ENCODE data around the gene UFSP2. TPM values are rescaled to one million over a fixed set of nuclear protein-coding genes. Genes with fewer than 3 reads are reported as not detected.

The UFSP2 gene
- total and polyA plus RNA-seq, 4 donors, result 12.2 to 17.2 (median 14.7) TPM

DNA sequence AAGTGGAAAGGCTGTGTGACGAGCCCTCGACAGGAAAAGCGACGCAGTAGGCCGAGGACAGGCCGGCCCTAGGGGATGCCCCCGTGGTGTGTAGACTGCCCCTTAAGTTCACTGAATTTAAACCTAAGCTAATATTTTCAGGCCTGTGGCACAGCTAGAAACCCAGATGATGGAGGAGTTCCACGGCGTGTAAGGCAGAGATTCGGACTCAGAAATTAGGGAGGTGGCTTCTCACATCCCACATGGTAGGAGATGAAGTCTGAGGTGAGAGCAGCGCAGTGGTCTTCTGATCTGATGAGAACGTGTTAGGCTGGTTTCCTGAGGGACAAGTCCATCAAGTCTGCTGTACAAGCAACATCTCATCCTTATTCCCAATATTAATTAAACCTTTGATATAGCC, 37.8 kb downstream of the UFSP2 start:
- H3K27ac ChIP-seq (ENCODE audit: low read depth in 1 of 2, low read length in 2 of 2), result no peak overlapping the region
- 96% methylated on average over 12 of the region's 12 CpGs for WGBS
- no peak overlapping the region for H3K9ac ChIP-seq (ENCODE audit: low read depth in 1 of 2, low read length in 2 of 2)
- no peaks in the 10 kb centered on the region for H3K4me1 ChIP-seq (ENCODE audit: control insufficient read depth in 4 of 4, insufficient read depth in 4 of 4, low read length in 3 of 4)
- H3K9me3 ChIP-seq (ENCODE audit: control insufficient read depth in 4 of 4, low read length in 3 of 4), result no peaks in the 10 kb centered on the region
- no peak for DNase-seq (ENCODE audit: low spot score)
- TF ChIP-seq FOXA2 (IDR thresholded peaks at IDR 0.05), result no peak
- TF ChIP-seq, protein P1, sequence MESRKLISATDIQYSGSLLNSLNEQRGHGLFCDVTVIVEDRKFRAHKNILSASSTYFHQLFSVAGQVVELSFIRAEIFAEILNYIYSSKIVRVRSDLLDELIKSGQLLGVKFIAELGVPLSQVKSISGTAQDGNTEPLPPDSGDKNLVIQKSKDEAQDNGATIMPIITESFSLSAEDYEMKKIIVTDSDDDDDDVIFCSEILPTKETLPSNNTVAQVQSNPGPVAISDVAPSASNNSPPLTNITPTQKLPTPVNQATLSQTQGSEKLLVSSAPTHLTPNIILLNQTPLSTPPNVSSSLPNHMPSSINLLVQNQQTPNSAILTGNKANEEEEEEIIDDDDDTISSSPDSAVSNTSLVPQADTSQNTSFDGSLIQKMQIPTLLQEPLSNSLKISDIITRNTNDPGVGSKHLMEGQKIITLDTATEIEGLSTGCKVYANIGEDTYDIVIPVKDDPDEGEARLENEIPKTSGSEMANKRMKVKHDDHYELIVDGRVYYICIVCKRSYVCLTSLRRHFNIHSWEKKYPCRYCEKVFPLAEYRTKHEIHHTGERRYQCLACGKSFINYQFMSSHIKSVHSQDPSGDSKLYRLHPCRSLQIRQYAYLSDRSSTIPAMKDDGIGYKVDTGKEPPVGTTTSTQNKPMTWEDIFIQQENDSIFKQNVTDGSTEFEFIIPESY (IDR thresholded peaks at IDR 0.05), result no peak
- TF ChIP-seq, protein P2, sequence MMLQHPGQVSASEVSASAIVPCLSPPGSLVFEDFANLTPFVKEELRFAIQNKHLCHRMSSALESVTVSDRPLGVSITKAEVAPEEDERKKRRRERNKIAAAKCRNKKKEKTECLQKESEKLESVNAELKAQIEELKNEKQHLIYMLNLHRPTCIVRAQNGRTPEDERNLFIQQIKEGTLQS (IDR thresholded peaks at IDR 0.05), result no peak
- no peak for TF ChIP-seq TAF1 (conservative IDR thresholded peaks at IDR 0.05)
- TF ChIP-seq HNF4A (conservative IDR thresholded peaks at IDR 0.05), result no peak
- TF ChIP-seq JUND (IDR thresholded peaks at IDR 0.05), result no peak
- no peak for TF ChIP-seq HNF4G (IDR thresholded peaks at IDR 0.05)
- TF ChIP-seq, protein P3, sequence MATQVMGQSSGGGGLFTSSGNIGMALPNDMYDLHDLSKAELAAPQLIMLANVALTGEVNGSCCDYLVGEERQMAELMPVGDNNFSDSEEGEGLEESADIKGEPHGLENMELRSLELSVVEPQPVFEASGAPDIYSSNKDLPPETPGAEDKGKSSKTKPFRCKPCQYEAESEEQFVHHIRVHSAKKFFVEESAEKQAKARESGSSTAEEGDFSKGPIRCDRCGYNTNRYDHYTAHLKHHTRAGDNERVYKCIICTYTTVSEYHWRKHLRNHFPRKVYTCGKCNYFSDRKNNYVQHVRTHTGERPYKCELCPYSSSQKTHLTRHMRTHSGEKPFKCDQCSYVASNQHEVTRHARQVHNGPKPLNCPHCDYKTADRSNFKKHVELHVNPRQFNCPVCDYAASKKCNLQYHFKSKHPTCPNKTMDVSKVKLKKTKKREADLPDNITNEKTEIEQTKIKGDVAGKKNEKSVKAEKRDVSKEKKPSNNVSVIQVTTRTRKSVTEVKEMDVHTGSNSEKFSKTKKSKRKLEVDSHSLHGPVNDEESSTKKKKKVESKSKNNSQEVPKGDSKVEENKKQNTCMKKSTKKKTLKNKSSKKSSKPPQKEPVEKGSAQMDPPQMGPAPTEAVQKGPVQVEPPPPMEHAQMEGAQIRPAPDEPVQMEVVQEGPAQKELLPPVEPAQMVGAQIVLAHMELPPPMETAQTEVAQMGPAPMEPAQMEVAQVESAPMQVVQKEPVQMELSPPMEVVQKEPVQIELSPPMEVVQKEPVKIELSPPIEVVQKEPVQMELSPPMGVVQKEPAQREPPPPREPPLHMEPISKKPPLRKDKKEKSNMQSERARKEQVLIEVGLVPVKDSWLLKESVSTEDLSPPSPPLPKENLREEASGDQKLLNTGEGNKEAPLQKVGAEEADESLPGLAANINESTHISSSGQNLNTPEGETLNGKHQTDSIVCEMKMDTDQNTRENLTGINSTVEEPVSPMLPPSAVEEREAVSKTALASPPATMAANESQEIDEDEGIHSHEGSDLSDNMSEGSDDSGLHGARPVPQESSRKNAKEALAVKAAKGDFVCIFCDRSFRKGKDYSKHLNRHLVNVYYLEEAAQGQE (IDR thresholded peaks at IDR 0.05), result no peak
- TF ChIP-seq, protein P4, sequence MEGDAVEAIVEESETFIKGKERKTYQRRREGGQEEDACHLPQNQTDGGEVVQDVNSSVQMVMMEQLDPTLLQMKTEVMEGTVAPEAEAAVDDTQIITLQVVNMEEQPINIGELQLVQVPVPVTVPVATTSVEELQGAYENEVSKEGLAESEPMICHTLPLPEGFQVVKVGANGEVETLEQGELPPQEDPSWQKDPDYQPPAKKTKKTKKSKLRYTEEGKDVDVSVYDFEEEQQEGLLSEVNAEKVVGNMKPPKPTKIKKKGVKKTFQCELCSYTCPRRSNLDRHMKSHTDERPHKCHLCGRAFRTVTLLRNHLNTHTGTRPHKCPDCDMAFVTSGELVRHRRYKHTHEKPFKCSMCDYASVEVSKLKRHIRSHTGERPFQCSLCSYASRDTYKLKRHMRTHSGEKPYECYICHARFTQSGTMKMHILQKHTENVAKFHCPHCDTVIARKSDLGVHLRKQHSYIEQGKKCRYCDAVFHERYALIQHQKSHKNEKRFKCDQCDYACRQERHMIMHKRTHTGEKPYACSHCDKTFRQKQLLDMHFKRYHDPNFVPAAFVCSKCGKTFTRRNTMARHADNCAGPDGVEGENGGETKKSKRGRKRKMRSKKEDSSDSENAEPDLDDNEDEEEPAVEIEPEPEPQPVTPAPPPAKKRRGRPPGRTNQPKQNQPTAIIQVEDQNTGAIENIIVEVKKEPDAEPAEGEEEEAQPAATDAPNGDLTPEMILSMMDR (IDR thresholded peaks at IDR 0.05; ENCODE audit: low read depth, low read length, missing input control), result no peak
- TF ChIP-seq RAD21 (IDR thresholded peaks at IDR 0.05), result no peak
- no peak for TF ChIP-seq FOXA1 (IDR thresholded peaks at IDR 0.05)
- TF ChIP-seq GABPA (IDR thresholded peaks at IDR 0.05 in 1 of 2, conservative IDR thresholded peaks at IDR 0.05 in 1 of 2), result no peak
- no peak for TF ChIP-seq YY1 (IDR thresholded peaks at IDR 0.05)
- no peak for TF ChIP-seq RXRA (IDR thresholded peaks at IDR 0.05)
- TF ChIP-seq, protein P5, sequence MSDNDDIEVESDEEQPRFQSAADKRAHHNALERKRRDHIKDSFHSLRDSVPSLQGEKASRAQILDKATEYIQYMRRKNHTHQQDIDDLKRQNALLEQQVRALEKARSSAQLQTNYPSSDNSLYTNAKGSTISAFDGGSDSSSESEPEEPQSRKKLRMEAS (IDR thresholded peaks at IDR 0.05), result no peak
- no peak for TF ChIP-seq EGR1 (IDR thresholded peaks at IDR 0.05; ENCODE audit: low read depth in 2 of 2)
- no peak for TF ChIP-seq SP1 (IDR thresholded peaks at IDR 0.05)
- no peak for TF ChIP-seq NR2F2 (IDR thresholded peaks at IDR 0.05)
- H3K4me3 ChIP-seq (ENCODE audit: low read depth in 1 of 3, low read length in 3 of 3), result no peak overlapping the region
- H3K36me3 ChIP-seq (ENCODE audit: control insufficient read depth in 4 of 4, insufficient read depth in 3 of 4, low read depth in 1 of 4, low read length in 3 of 4), result no peaks in the 10 kb centered on the region
- no peaks in the 10 kb centered on the region for H3K27me3 ChIP-seq (ENCODE audit: control insufficient read depth in 4 of 4, insufficient read depth in 4 of 4, low read length in 3 of 4)

Data from liver (tissue), 9 donors.